HepG2 (cell line): ENCODE measurements around the gene TMEM9. TPM values are rescaled to one million over a fixed set of nuclear protein-coding genes. Genes with fewer than 3 reads are reported as not detected.
A peak's percentile ranks its signal among the peaks of the same experiment; 100 is the strongest.

Experiments used
- ETS1 ChIP-seq: sonication (generic); formaldehyde crosslinking; IDR thresholded peaks from 2 replicates; pipeline ENCODE4 v1.4.0; 2020; ENCODE audit warnings: missing genetic modification reagents
- HMGXB3 ChIP-seq: sonication (generic); formaldehyde crosslinking; IDR thresholded peaks from 2 replicates; pipeline ENCODE4 v1.4.0; 2020; ENCODE audit warnings: missing genetic modification reagents, borderline replicate concordance
- HNRNPL ChIP-seq: fragments of 200-400 bp; formaldehyde crosslinking; IDR thresholded peaks from 2 replicates; pipeline ENCODE4 v1.6.1; 2017; ENCODE audit warnings: mild to moderate bottlenecking, low read depth, low read length
- MLXIP ChIP-seq: sonication (generic); formaldehyde crosslinking; IDR thresholded peaks from 2 replicates; pipeline ENCODE4 v1.9.0; 2021; ENCODE audit warnings: missing genetic modification reagents, borderline replicate concordance
- NFIC ChIP-seq: IDR thresholded peaks from 2 replicates; pipeline ENCODE4 v1.6.1; 2012; ENCODE audit warnings: mild to moderate bottlenecking, low read length, inconsistent platforms
- NFYB ChIP-seq: sonication (generic); formaldehyde crosslinking; IDR thresholded peaks from 2 replicates; pipeline ENCODE4 v1.4.0; 2020; ENCODE audit warnings: missing genetic modification reagents
- SETDB1 ChIP-seq: sonication (generic); formaldehyde crosslinking; IDR thresholded peaks from 2 replicates; pipeline ENCODE4 v1.5.1; 2020; ENCODE audit warnings: missing genetic modification reagents, mild to moderate bottlenecking, borderline replicate concordance
- ZFP90 ChIP-seq: sonication (generic); formaldehyde crosslinking; IDR thresholded peaks from 2 replicates; pipeline ENCODE4 v1.8.0; 2022; ENCODE audit warnings: missing genetic modification reagents, mild to moderate bottlenecking, inconsistent platforms, borderline replicate concordance
- ZNF10 ChIP-seq: sonication (generic); formaldehyde crosslinking; IDR thresholded peaks from 2 replicates; pipeline ENCODE4 v1.4.0; 2020; ENCODE audit warnings: mild to moderate bottlenecking, low read depth, missing genetic modification reagents, borderline replicate concordance
- ZNF558 ChIP-seq: sonication (generic); formaldehyde crosslinking; IDR thresholded peaks from 2 replicates; pipeline ENCODE4 v1.9.0; 2022; ENCODE audit warnings: mild to moderate bottlenecking, missing genetic modification reagents, borderline replicate concordance
- ZNF609 ChIP-seq: sonication (generic); formaldehyde crosslinking; IDR thresholded peaks from 2 replicates; pipeline ENCODE4 v1.4.0; 2020; ENCODE audit warnings: mild to moderate bottlenecking, missing genetic modification reagents, borderline replicate concordance
- ZNF746 ChIP-seq: sonication (generic); formaldehyde crosslinking; IDR thresholded peaks from 2 replicates; pipeline ENCODE4 v1.8.0; 2022; ENCODE audit warnings: mild to moderate bottlenecking, missing genetic modification reagents
- ZNF83 ChIP-seq: sonication (generic); formaldehyde crosslinking; IDR thresholded peaks from 2 replicates; pipeline ENCODE4 v1.4.0; 2020; ENCODE audit warnings: missing genetic modification reagents, mild to moderate bottlenecking, borderline replicate concordance
- polyA plus RNA-seq, 8 experiments: library from polyadenylated mRNA; depleted of rRNA in 3 of 8; stranded (reverse) in 7 of 8; unstranded in 1 of 8; fragments of >200 nt; fragmentation: Illumina TruSeq in 4 of 8; extraction: Trizol in 4 of 8; gene quantifications; 2 replicates each; pipeline versions ENCODE4 v1.2.1 to v1.2.3, GENCODE V29; 2011 to 2016; ENCODE audit warnings: low read depth in 4 of 8, missing spikeins in 1 of 8, mixed read lengths in 1 of 8; ENCODE audit not compliant: insufficient read depth in 1 of 8
- total RNA-seq, 5 experiments: library from RNA; depleted of rRNA; stranded (reverse); fragments of >200 nt; fragmentation: Illumina TruSeq; extraction: Trizol; gene quantifications; 2 replicates each; pipeline ENCODE4 v1.2.3, GENCODE V29; 2016; ENCODE audit warnings: low read depth in 1 of 5

Gene TMEM9
- total and polyA plus RNA-seq, 2 of the 13 experiments (the other 11 are each of a cell fraction or from before 2014, with no cell fraction given), result 60.9 to 102 TPM

GRCh38 chr1:201171063-201172036 is 17.1 kb upstream of the TMEM9 start (continued):
- 0 out of 2 replicates have a peak, but pooled peaks have one; percentile 43 for TF ChIP-seq HMGXB3
- TF ChIP-seq ZNF10 (CRISPR knock-in tag), result no peak
- no peak for TF ChIP-seq ZNF609 (CRISPR knock-in tag)
- TF ChIP-seq MLXIP (CRISPR knock-in tag), result no peak
- no peak for TF ChIP-seq ZNF746 (CRISPR knock-in tag)
- TF ChIP-seq ZNF83, result no peak
- TF ChIP-seq ETS1, result no peak
- no peak for TF ChIP-seq SETDB1 (CRISPR knock-in tag)
- no peak for TF ChIP-seq NFIC
- TF ChIP-seq HNRNPL, result 0 out of 2 replicates have a peak, but pooled peaks have one; percentile 31
- no peak for TF ChIP-seq NFYB (CRISPR knock-in tag)
- no peak for TF ChIP-seq ZFP90 (CRISPR knock-in tag)
- peak; percentile 91; the same call in 1 of the 2 replicates for TF ChIP-seq ZNF558
